ENCODE measurements around the gene ATP6V0B. TPM values are rescaled to one million over a fixed set of nuclear protein-coding genes. Genes with fewer than 3 reads are reported as not detected.

Gene ATP6V0B
- total RNA-seq, result 100 to 1,000 TPM in 1 of 4 donors, 10 to 100 TPM in 3; 68.1 to 122 (median 98.2) TPM

DNA sequence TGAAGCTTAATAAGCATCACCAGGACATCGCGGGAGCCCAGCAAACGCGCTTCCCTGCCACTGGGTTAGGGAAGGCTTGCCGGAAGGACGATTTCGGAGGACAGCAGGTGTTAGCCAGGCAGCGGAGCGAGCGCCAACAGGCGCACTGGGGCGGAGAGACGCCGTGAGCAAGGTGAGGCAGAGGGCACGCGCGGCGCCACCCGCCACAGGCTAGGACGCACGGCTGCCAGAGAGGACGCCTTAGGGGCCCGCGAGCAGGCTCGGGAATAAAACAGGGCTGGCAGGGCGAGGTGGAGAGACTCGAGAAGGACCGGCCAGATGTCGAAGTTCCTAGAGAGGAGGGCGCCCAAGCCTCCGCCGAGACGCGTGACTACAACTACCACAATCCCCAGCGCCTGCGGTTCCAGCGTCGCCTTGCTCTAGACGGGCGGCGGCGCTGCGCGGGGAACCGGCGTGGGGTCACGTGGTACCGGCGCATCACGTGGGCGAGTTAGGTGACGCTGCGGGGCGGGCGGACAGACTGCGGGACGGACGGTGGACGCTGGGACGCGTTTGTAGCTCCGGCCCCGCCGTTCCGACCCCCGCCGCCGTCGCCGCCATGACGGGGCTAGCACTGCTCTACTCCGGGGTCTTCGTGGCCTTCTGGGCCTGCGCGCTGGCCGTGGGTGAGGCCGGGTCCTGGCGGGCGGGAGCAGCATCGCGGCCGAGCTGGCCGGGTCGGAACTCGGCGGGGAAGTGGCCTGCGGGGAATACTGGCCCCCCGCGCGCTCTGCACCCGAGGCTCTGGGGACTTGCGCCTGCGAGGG, at the start of gene ATP6V0B:
ATP6V0B (plus strand) TSS at position 518 of the 806 bp plus-strand sequence; CDS start at position 599, 81 bp downstream.
- intact Hi-C loops (cut with DNase I), result no loop called here
- H3K4me1 ChIP-seq, result peaks cover 53 to 72% (median 65%) of the 10 kb centered on the region in 4 donors
- peaks cover 16 to 48% (median 43%) of the 10 kb centered on the region in 4 donors for H3K36me3 ChIP-seq
- H3K9me3 ChIP-seq, result no peaks in the 10 kb centered on the region
- DNase-seq (ENCODE audit: extremely low spot score), result peak; percentile 100
- H3K27ac ChIP-seq (replicated peaks in 1 of 4), result peak within 1 kb of the TSS; percentile 93 to 98 (median 95)
- H3K27me3 ChIP-seq, result no peaks in the 10 kb centered on the region
- 0% methylated on average over 10 of the region's 93 CpGs for WGBS
- peak within 1 kb of the TSS; percentile 85 to 99 (median 94) for H3K4me3 ChIP-seq
- TF ChIP-seq POLR2AphosphoS5 (IDR thresholded peaks at IDR 0.05) (peak; percentile 98), EP300 (IDR thresholded peaks at IDR 0.05) (no peak), POLR2A (IDR thresholded peaks at IDR 0.05; ENCODE audit: low read depth) (peak; percentile 88)
- TF ChIP-seq, protein P1, sequence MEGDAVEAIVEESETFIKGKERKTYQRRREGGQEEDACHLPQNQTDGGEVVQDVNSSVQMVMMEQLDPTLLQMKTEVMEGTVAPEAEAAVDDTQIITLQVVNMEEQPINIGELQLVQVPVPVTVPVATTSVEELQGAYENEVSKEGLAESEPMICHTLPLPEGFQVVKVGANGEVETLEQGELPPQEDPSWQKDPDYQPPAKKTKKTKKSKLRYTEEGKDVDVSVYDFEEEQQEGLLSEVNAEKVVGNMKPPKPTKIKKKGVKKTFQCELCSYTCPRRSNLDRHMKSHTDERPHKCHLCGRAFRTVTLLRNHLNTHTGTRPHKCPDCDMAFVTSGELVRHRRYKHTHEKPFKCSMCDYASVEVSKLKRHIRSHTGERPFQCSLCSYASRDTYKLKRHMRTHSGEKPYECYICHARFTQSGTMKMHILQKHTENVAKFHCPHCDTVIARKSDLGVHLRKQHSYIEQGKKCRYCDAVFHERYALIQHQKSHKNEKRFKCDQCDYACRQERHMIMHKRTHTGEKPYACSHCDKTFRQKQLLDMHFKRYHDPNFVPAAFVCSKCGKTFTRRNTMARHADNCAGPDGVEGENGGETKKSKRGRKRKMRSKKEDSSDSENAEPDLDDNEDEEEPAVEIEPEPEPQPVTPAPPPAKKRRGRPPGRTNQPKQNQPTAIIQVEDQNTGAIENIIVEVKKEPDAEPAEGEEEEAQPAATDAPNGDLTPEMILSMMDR (IDR thresholded peaks at IDR 0.05), result peak; percentile 13 to 46 (median 31)

DNA sequence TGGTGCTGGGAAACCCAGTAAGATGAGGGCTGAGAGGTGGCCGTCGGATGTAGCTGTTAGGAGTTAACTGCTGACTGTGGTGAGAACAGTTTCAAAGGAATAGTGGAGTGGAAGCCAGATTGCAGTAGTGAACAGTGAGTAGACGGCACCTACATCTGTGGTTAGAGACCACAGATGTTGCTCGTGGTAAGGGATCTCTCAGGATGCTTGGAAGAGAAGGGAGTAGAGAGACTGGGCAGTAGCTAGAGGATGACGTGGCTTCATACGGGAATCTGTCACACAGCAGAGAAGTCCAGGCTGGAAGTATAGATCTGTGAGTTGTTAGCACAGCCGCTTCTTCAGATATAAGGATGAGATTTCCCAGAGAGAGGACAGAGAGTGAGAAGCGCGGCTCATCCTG, 48.9 kb upstream of the ATP6V0B start:
- WGBS, result 94% methylated on average over 9 of the region's 9 CpGs
- Histone ChIP-seq H3K36me3 (peaks cover 6 to 51% (median 34%) of the 10 kb centered on the region in 4 donors), H3K4me1 (no peaks in the 10 kb centered on the region), H3K4me3 (no peak overlapping the region), H3K27me3 (no peaks in the 10 kb centered on the region), H3K9me3 (no peaks in the 10 kb centered on the region), H3K27ac (replicated peaks in 1 of 4) (no peak overlapping the region)
- DNase-seq (ENCODE audit: extremely low spot score), result no peak
- TF ChIP-seq, protein P1 (IDR thresholded peaks at IDR 0.05), result no peak
- no peak for TF ChIP-seq POLR2A (IDR thresholded peaks at IDR 0.05; ENCODE audit: low read depth)
- no peak for TF ChIP-seq POLR2AphosphoS5 (IDR thresholded peaks at IDR 0.05)
- TF ChIP-seq EP300 (IDR thresholded peaks at IDR 0.05), result no peak
- intact Hi-C loops (cut with DNase I), result no loop called here

DNA sequence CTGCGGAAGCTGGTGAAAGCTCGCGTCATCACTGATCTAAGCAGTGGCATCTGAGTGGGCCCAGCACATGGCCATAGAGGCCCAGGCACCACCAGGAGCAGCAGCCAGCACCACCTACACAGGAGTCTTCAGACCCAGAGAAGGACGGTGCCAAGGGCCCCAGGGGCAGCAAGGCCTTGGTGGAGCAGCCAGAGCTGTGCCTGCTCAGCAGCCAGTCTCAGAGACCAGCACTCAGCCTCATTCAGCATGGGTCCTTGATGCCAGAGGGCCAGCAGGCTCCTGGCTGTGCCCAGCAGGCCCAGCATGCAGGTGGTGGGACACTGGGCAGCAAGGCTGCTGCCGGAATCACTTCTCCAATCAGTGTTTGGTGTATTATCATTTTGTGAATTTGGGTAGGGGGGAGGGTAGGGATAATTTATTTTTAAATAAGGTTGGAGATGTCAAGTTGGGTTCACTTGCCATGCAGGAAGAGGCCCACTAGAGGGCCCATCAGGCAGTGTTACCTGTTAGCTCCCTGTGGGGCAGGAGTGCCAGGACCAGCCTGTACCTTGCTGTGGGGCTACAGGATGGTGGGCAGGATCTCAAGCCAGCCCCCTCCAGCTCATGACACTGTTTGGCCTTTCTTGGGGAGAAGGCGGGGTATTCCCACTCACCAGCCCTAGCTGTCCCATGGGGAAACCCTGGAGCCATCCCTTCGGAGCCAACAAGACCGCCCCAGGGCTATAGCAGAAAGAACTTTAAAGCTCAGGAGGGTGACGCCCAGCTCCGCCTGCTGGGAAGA, 44.4 kb upstream of the ATP6V0B start:
- no peak for DNase-seq (ENCODE audit: extremely low spot score)
- H3K36me3 ChIP-seq, result peaks cover 6 to 27% (median 19%) of the 10 kb centered on the region in 4 donors
- TF ChIP-seq, protein P1 (IDR thresholded peaks at IDR 0.05), result peak in 1 of 3 experiments; percentile 32
- TF ChIP-seq EP300 (IDR thresholded peaks at IDR 0.05), result no peak
- TF ChIP-seq POLR2AphosphoS5 (IDR thresholded peaks at IDR 0.05), result no peak
- TF ChIP-seq POLR2A (IDR thresholded peaks at IDR 0.05; ENCODE audit: low read depth), result no peak
- intact Hi-C loops (cut with DNase I), result loop anchor here (10.0 kb wide), 1 partner anchor 396 kb away; the partner anchor contains the start of gene PTPRF
- H3K4me1 ChIP-seq, result peaks cover 6 to 28% (median 27%) of the 10 kb centered on the region in 4 donors
- 98% methylated on average over 4 of the region's 10 CpGs for WGBS
- H3K9me3 ChIP-seq, result no peaks in the 10 kb centered on the region
- peaks cover 0 to 11% (median 0%) of the 10 kb centered on the region in 4 donors for H3K27me3 ChIP-seq
- H3K4me3 ChIP-seq, result no peak overlapping the region
- H3K27ac ChIP-seq (replicated peaks in 1 of 4), result no peak overlapping the region

DNA sequence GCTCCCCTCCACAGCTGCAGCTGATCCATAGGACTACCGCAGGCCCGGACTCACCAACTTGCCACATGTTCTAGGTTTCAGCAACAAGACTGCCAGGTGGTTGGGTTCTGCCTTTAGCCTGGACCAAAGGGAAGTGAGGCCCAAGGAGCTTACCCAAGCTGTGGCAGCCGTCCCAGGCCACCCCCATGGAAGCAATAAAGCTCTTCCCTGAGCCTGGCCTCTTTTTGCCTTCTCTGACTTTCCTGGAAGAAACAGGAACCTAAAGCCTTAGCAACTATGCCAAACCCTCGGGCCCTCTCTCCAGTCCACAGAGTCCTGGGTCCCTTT, 43.8 kb upstream of the ATP6V0B start:
- Histone ChIP-seq H3K9me3 (no peaks in the 10 kb centered on the region), H3K4me1 (peaks cover 11 to 34% (median 33%) of the 10 kb centered on the region in 4 donors), H3K36me3 (peaks cover under 1 to 21% (median 13%) of the 10 kb centered on the region in 4 donors), H3K27ac (replicated peaks in 1 of 4) (no peak overlapping the region), H3K27me3 (peaks cover 0 to 16% (median 0%) of the 10 kb centered on the region in 4 donors), H3K4me3 (no peak overlapping the region)
- TF ChIP-seq POLR2AphosphoS5 (IDR thresholded peaks at IDR 0.05) (no peak), POLR2A (IDR thresholded peaks at IDR 0.05; ENCODE audit: low read depth) (no peak), EP300 (IDR thresholded peaks at IDR 0.05) (no peak)
- TF ChIP-seq, protein P1 (IDR thresholded peaks at IDR 0.05), result no peak
- WGBS, result 50% methylated on average over 2 of the region's 4 CpGs
- DNase-seq (ENCODE audit: extremely low spot score), result no peak
- intact Hi-C loops (cut with DNase I), result loop anchor here (10.0 kb wide), 1 partner anchor 396 kb away; the partner anchor contains the start of gene PTPRF

All from esophagus muscularis mucosa (tissue), 4 donors.